Subcutaneous abdominal adipose tissue (tissue), 5 donors: ENCODE data around the gene CYP1A1.

Experiments used
- H3K27ac ChIP-seq: one replicate; pipeline ENCODE4 v1.7.0; 2013; ENCODE audit warnings: low read depth, mild to moderate bottlenecking, inconsistent platforms, low read length, moderate library complexity
- H3K27me3 ChIP-seq, 5 donors: one replicate each; pipeline ENCODE4 v1.7.0; 2013; ENCODE audit warnings: low read length in 5 of 5, inconsistent platforms in 1 of 5; ENCODE audit not compliant: control insufficient read depth in 5 of 5, insufficient read depth in 4 of 5
- H3K36me3 ChIP-seq, 5 donors: one replicate each; pipeline ENCODE4 v1.7.0; 2013; ENCODE audit warnings: low read length in 5 of 5; ENCODE audit not compliant: control insufficient read depth in 5 of 5, insufficient read depth in 5 of 5
- H3K4me1 ChIP-seq, 5 donors: one replicate each; pipeline ENCODE4 v1.7.0; 2013; ENCODE audit warnings: low read length in 5 of 5, mild to moderate bottlenecking in 3 of 5, moderate library complexity in 1 of 5; ENCODE audit not compliant: control insufficient read depth in 5 of 5, insufficient read depth in 5 of 5
- H3K4me3 ChIP-seq, 5 donors: one replicate each; pipeline ENCODE4 v1.7.0; 2013; ENCODE audit warnings: low read length in 5 of 5, low read depth in 1 of 5
- H3K9ac ChIP-seq, 5 donors: one replicate each; pipeline ENCODE4 v1.7.0; 2013; ENCODE audit warnings: low read length in 5 of 5, mild to moderate bottlenecking in 4 of 5, moderate library complexity in 3 of 5
- H3K9me3 ChIP-seq, 5 donors: one replicate each; pipeline ENCODE4 v1.7.0; 2013; ENCODE audit warnings: low read length in 5 of 5; ENCODE audit not compliant: control insufficient read depth in 5 of 5
- donor health status: healthy.
- donor health status: healthy.
- donor health status: healthy.
- donor health status: healthy.
- donor health status: healthy.

CYP1A1 gene

DNA sequence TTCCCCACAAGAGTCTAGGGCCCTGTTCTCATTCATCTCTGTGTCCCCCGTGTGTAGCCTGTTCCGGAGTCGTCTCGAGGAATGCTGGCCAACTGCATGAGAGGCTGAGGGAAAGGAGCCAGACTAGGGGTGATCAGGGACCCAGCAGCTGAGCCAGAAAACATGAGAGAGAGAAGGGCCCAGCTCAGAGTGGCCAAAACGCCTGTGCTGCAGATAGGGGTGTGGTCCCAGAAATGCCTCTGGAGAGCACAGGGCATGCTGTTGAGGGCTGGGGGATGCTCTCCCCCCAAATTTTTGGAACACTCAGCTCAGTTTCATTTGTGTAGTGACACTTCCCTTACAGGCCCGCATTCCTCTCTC lies 37.4 kb upstream of the CYP1A1 start:
- Histone ChIP-seq H3K4me1 (peaks cover 0 to 18% (median 4%) of the 10 kb centered on the region in 5 donors), H3K27ac (no peak overlapping the region), H3K36me3 (no peaks in the 10 kb centered on the region), H3K9ac (no peak overlapping the region), H3K4me3 (no peak overlapping the region), H3K9me3 (no peaks in the 10 kb centered on the region), H3K27me3 (peaks cover 4 to 15% (median 8%) of the 10 kb centered on the region in 5 donors)

- Histone ChIP-seq H3K9ac (no peak overlapping the region), H3K4me1 (peaks cover 0 to 18% (median 4%) of the 10 kb centered on the region in 5 donors), H3K27me3 (peaks cover 4 to 10% (median 8%) of the 10 kb centered on the region in 5 donors), H3K4me3 (no peak overlapping the region), H3K9me3 (no peaks in the 10 kb centered on the region), H3K27ac (no peak overlapping the region), H3K36me3 (no peaks in the 10 kb centered on the region)
Observed at GRCh38 chr15:74758736-74759135, 33.4 kb upstream of the CYP1A1 start.

DNA sequence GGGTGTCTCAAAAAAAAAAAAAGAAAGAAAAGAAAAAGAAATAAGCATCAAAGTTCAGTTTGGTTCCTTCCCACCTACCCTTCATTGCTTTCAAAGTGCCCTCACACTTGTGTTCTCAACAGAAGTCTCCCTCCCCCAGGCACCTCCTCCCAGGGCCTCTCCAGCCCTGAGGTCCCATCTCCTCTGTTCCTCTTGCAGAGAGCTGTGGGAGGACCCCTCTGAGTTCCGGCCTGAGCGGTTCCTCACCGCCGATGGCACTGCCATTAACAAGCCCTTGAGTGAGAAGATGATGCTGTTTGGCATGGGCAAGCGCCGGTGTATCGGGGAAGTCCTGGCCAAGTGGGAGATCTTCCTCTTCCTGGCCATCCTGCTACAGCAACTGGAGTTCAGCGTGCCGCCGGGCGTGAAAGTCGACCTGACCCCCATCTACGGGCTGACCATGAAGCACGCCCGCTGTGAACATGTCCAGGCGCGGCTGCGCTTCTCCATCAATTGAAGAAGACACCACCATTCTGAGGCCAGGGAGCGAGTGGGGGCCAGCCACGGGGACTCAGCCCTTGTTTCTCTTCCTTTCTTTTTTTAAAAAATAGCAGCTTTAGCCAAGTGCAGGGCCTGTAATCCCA lies 29.4 kb upstream of the CYP1A1 start:
- Histone ChIP-seq H3K9ac (no peak overlapping the region), H3K4me3 (no peak overlapping the region), H3K27ac (no peak overlapping the region), H3K9me3 (no peaks in the 10 kb centered on the region), H3K4me1 (no peaks in the 10 kb centered on the region), H3K27me3 (peaks cover 0 to 9% (median 0%) of the 10 kb centered on the region in 5 donors), H3K36me3 (no peaks in the 10 kb centered on the region)

DNA sequence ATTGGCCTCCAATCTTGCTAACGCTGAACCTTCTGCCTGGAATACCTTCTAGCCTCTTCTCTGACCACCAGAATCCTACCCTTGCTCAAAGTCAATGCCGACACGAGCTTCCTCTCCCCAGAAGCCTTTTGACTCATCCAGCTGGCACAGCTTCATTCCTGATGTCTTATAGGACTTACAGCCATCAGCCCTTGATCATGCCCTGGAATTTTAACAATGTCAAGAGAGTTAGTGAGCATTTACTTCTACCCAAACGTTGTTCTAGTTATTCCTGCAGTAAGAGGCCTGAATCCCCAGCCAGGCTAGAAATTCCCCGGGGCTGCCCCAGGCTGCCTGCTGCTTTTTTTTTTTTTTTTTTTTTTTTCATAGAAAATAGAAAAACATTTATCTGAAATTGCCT lies 27.2 kb upstream of the CYP1A1 start:
- Histone ChIP-seq H3K27me3 (peaks cover 0 to 9% (median 0%) of the 10 kb centered on the region in 5 donors), H3K36me3 (no peaks in the 10 kb centered on the region)

DNA sequence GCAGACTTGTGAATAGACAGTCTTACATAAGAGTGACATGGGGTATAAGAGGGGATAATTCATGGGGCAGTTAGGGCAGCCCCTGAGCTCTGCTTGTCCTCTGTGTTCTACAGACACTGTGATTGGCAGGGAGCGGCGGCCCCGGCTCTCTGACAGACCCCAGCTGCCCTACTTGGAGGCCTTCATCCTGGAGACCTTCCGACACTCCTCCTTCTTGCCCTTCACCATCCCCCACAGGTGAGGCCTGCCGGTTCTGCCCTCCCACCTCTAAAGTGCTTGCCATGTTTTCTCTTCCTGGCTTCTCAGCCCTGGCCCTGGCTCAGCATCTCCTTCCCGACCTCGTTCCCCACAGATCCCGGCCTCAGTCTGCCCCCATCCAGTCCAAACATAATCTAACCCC lies 26.7 kb upstream of the CYP1A1 start:
- Histone ChIP-seq H3K36me3 (no peaks in the 10 kb centered on the region), H3K27me3 (peaks cover 0 to 9% (median 0%) of the 10 kb centered on the region in 5 donors), H3K9ac (no peak overlapping the region), H3K4me1 (no peaks in the 10 kb centered on the region), H3K4me3 (no peak overlapping the region), H3K27ac (no peak overlapping the region), H3K9me3 (no peaks in the 10 kb centered on the region)

More for the DNA sequence above, 27.2 kb upstream of the CYP1A1 start:
- H3K27ac ChIP-seq: no peak overlapping the region
- no peak overlapping the region for H3K4me3 ChIP-seq
- H3K9ac ChIP-seq: no peak overlapping the region
- no peaks in the 10 kb centered on the region for H3K9me3 ChIP-seq
- H3K4me1 ChIP-seq: no peaks in the 10 kb centered on the region

DNA sequence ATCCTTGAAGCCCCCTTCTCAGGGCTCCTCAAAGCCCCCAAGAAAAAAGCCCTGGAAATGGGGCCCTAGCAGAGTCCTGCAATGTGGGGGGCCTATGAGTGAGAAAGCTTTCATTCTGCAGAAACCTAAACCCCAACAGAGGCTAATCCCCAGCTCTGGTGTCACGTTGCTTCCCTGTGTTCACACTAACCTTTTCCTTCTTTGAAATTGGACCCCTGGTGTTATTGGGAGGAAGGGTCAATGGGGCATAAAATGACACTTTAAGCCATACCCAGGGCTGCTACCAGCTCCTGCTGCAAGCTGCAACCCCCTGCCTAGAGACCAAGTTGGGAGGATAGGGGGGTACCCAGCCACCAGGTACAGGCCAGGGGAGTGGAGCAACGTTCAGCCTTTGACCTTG lies 25.4 kb upstream of the CYP1A1 start:
- Histone ChIP-seq H3K9ac (no peak overlapping the region), H3K27ac (no peak overlapping the region), H3K36me3 (no peaks in the 10 kb centered on the region), H3K4me3 (no peak overlapping the region), H3K9me3 (no peaks in the 10 kb centered on the region), H3K27me3 (peaks cover 0 to 9% (median 0%) of the 10 kb centered on the region in 5 donors), H3K4me1 (peaks cover 0 to 3% (median 0%) of the 10 kb centered on the region in 5 donors)

- no peaks in the 10 kb centered on the region for H3K9me3 ChIP-seq
- peaks cover 0 to 3% (median 0%) of the 10 kb centered on the region in 5 donors for H3K4me1 ChIP-seq
- peaks cover 0 to 9% (median 0%) of the 10 kb centered on the region in 5 donors for H3K27me3 ChIP-seq
- no peak overlapping the region for H3K27ac ChIP-seq
- no peaks in the 10 kb centered on the region for H3K36me3 ChIP-seq
- H3K9ac ChIP-seq: no peak overlapping the region
- no peak overlapping the region for H3K4me3 ChIP-seq
Observed at GRCh38 chr15:74749832-74750231, 24.5 kb upstream of the CYP1A1 start.

GRCh38 chr15:74748322-74748946 lies 23.1 kb upstream of the CYP1A1 start, which contains the start of gene CYP1A2:
CYP1A2 (plus strand) TSS chr15:74748845; CDS start chr15:74749739, 894 bp downstream.
- H3K27me3 ChIP-seq: peaks cover 0 to 9% (median 0%) of the 10 kb centered on the region in 5 donors
- no peak within 1 kb of the TSS for H3K27ac ChIP-seq
- H3K9ac ChIP-seq: no peak within 1 kb of the TSS
- no peaks in the 10 kb centered on the region for H3K9me3 ChIP-seq
- no peak within 1 kb of the TSS for H3K4me3 ChIP-seq
- H3K36me3 ChIP-seq: no peaks in the 10 kb centered on the region
- peaks cover 0 to 3% (median 0%) of the 10 kb centered on the region in 5 donors for H3K4me1 ChIP-seq

GRCh38 chr15:74746389-74746788 lies 21.1 kb upstream of the CYP1A1 start:
- Histone ChIP-seq H3K4me3 (no peak overlapping the region), H3K9me3 (peaks cover 0 to 6% (median 4%) of the 10 kb centered on the region in 5 donors), H3K9ac (no peak overlapping the region), H3K27ac (no peak overlapping the region), H3K27me3 (peaks cover 0 to 9% (median 0%) of the 10 kb centered on the region in 5 donors), H3K36me3 (no peaks in the 10 kb centered on the region), H3K4me1 (peaks cover 0 to 3% (median 0%) of the 10 kb centered on the region in 5 donors)

DNA sequence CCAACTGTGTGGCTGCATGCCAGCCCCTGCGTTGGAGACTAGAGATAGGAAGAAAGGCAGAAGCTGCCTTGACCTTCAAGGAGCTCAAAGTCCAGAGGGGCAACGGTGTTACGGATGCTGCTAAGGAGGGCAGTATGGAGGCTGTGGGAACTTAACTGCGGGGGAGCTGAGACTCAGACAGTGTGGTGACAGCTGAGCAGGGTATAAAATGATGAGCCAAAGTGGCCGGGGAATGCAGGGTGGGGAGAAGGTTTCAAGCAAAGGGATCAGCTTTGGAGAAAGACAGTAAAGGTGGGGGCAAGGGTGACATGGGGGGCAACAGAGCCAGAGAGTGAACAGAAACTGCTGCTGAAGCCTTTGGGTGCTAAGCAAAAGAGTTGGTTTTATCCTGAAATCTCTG lies 17.1 kb upstream of the CYP1A1 start:
- Histone ChIP-seq H3K36me3 (no peaks in the 10 kb centered on the region), H3K4me3 (no peak overlapping the region), H3K9me3 (peaks cover 0 to 6% (median 4%) of the 10 kb centered on the region in 5 donors), H3K9ac (no peak overlapping the region), H3K27me3 (peaks cover 0 to 4% (median 0%) of the 10 kb centered on the region in 5 donors), H3K27ac (no peak overlapping the region), H3K4me1 (peaks cover 0 to 3% (median 0%) of the 10 kb centered on the region in 5 donors)
